RWPE1 (cell line): Measurements from ENCODE around the gene OR6S1.
"Not testable (repeated sequence)": the region's sequence is repeated elsewhere in the genome, so short reads cannot be mapped to it uniquely, and the experiment has no call there.

Source experiments
- CTCF ChIA-PET: fragments of 350-600 bp; sonication (Branson Sonifier 250); formaldehyde crosslinking; extraction: SDS; loops from one replicate; lab custom pipeline; 2021; lab: Yijun Ruan, JAX
- POLR2A ChIA-PET: fragments of 400-600 bp; formaldehyde crosslinking; extraction: SDS; loops from one replicate; lab custom pipeline; 2020; ENCODE audit warnings: antibody characterized with exemption; ENCODE audit not compliant: low non-redundant PET; lab: Yijun Ruan, JAX
- DNase-seq: peaks from one replicate; pipeline ENCODE4 v3.0.0; 2012; ENCODE audit warnings: low spot score
- H3K27ac ChIP-seq: fragments of 450-650 bp; 2 replicates; pipeline ENCODE4 v1.5.1; 2017
- CTCF ChIP-seq: fragments of 450-650 bp; conservative IDR thresholded peaks from 2 replicates; pipeline ENCODE4 v1.5.1; 2017; ENCODE audit warnings: low read depth, mild to moderate bottlenecking

OR6S1 gene

GRCh38 chr14:20620798-20621478 lies 20.6 kb downstream of the OR6S1 start:
- POLR2A ChIA-PET: interaction anchor here (0.7 kb wide), 1 partner anchor 72 kb away, joined by 3 read pairs; no protein-coding TSS in a partner anchor
- CTCF ChIA-PET: interaction anchor here (0.7 to 1.1 kb wide), 3 partner anchors 60 to 328 kb away, joined by 3 to 5 read pairs (median 3); no protein-coding TSS in a partner anchor

GRCh38 chr14:20619688-20620087 lies 21.8 kb downstream of the OR6S1 start:
- POLR2A ChIA-PET: interaction anchor here (0.6 kb wide), 1 partner anchor 422 kb away, joined by 3 read pairs; no protein-coding TSS in a partner anchor
- H3K27ac ChIP-seq, DNase-seq, CTCF ChIA-PET: not testable (repeated sequence)

More at GRCh38 chr14:20620798-20621478, 20.6 kb downstream of the OR6S1 start:
- no peak for DNase-seq
- no peak overlapping the region for H3K27ac ChIP-seq
- TF ChIP-seq CTCF: no peak

GRCh38 chr14:20618271-20618749 lies 23.2 kb downstream of the OR6S1 start:
- DNase-seq: no peak
- ChIA-PET POLR2A (no interaction called here), CTCF (no interaction called here)
- H3K27ac ChIP-seq: no peak overlapping the region
- TF ChIP-seq CTCF: no peak

- ChIA-PET POLR2A (no interaction called here), CTCF (no interaction called here)
- no peak overlapping the region for H3K27ac ChIP-seq
These were observed 24.1 kb downstream of the OR6S1 start for GRCh38 chr14:20617138-20618003.

GRCh38 chr14:20615996-20616395 lies 25.5 kb downstream of the OR6S1 start:
- ChIA-PET POLR2A (no interaction called here), CTCF (no interaction called here)
- no peak overlapping the region for H3K27ac ChIP-seq
- TF ChIP-seq CTCF: no peak
- DNase-seq: no peak

More at GRCh38 chr14:20617138-20618003, 24.1 kb downstream of the OR6S1 start:
- no peak for TF ChIP-seq CTCF
- no peak for DNase-seq

- peak overlapping the region; percentile 71 for H3K27ac ChIP-seq
- ChIA-PET POLR2A (no interaction called here), CTCF (interaction anchor here (0.6 to 1.5 kb wide), 10 partner anchors 8 to 1236 kb away, joined by 3 to 8 read pairs (median 5); no protein-coding TSS in a partner anchor)
- TF ChIP-seq CTCF: no peak
- no peak for DNase-seq
These were observed 27.3 kb downstream of the OR6S1 start for GRCh38 chr14:20614038-20614840.
